Aorta (tissue), 5 donors: ENCODE measurements around the gene NLRP7. TPM values are rescaled to one million over a fixed set of nuclear protein-coding genes. Genes with fewer than 3 reads are reported as not detected.

Experiments used
- ATAC-seq: fragments of 200-7000 bp; cut with Tn5 transposase; one replicate; pipeline ENCODE4 v1.9.1; 2022; ENCODE audit warnings: moderate library complexity; ENCODE audit not compliant: low FRiP score
- DNase-seq, 2 donors: peaks; one replicate each; pipeline ENCODE4 v3.0.0-alpha.2; 2020
- H3K27ac ChIP-seq, 2 donors: one replicate each; pipeline ENCODE4 v1.5.1; 2013; ENCODE audit warnings: low read length in 2 of 2, mild to moderate bottlenecking in 2 of 2, moderate library complexity in 2 of 2, control low read depth in 1 of 2, inconsistent platforms in 1 of 2, low read depth in 1 of 2
- H3K27me3 ChIP-seq, 2 donors: one replicate each; pipeline ENCODE4 v1.6.1; 2013; ENCODE audit warnings: control low read depth in 1 of 2, low read length in 1 of 2, mild to moderate bottlenecking in 1 of 2, moderate library complexity in 1 of 2; ENCODE audit not compliant: insufficient read depth in 2 of 2, control insufficient read depth in 1 of 2
- H3K36me3 ChIP-seq, 2 donors: one replicate each; pipeline ENCODE4 v1.6.1; 2013; ENCODE audit warnings: control low read depth in 1 of 2, low read length in 1 of 2, mild to moderate bottlenecking in 1 of 2; ENCODE audit not compliant: insufficient read depth in 2 of 2, control insufficient read depth in 1 of 2
- H3K4me1 ChIP-seq, 2 donors: one replicate each; pipeline ENCODE4 v1.6.1; 2013; ENCODE audit warnings: low read length in 2 of 2, control low read depth in 1 of 2, mild to moderate bottlenecking in 1 of 2, moderate library complexity in 1 of 2; ENCODE audit not compliant: insufficient read depth in 2 of 2, control insufficient read depth in 1 of 2
- H3K4me3 ChIP-seq, 2 donors: one replicate each; pipeline ENCODE4 v1.5.1; 2013; ENCODE audit warnings: low read length in 2 of 2, control low read depth in 1 of 2, mild to moderate bottlenecking in 1 of 2
- H3K9me3 ChIP-seq: one replicate; pipeline ENCODE4 v1.6.1; 2013; ENCODE audit warnings: mild to moderate bottlenecking, low read length; ENCODE audit not compliant: control insufficient read depth
- WGBS, 2 donors: extraction: QIAGEN DNeasy Blood & Tissue Kit; methylation state at CpG; one replicate each; pipeline ENCODE4 v1.1.7; 2013; 5-methylcytosine and 5-hydroxymethylcytosine counted together
- intact Hi-C, 2 donors: fragments of 100-400 bp; cut with DNase I; formaldehyde crosslinking; loops; one replicate each; pipeline versions ENCODE4 v1.14.2 to v1.15.0; 2022
- polyA plus RNA-seq, 2 donors: library from polyadenylated mRNA; stranded (reverse); fragments of 200-250 nt; gene quantifications; one replicate each; pipeline ENCODE4 v1.2.3, GENCODE V29; 2013
- total RNA-seq, 2 donors: library from RNA; stranded (reverse); fragmentation: NEBNext Ultra II Directional; extraction: Animal tissue kit (Norgen Biotek cat#: 25700); gene quantifications; one replicate each; pipeline ENCODE4 v1.2.1, GENCODE V29; 2021
- donor health status: healthy with polysubstance abuse.
- donor health status: Bipolar disorder and iron deficiency.
- donor health status: DM: no; HTN: no; CAD: no.
- donor health status: DM: no; HTN: no; CAD: no.
- donor health status: DM: yes; HTN: yes; CAD: no.

Gene NLRP7
- total and polyA plus RNA-seq, 4 donors, result not detected

- intact Hi-C loops, result no loop called here
- no peaks in the 10 kb centered on the region for H3K4me1 ChIP-seq
- no peaks in the 10 kb centered on the region for H3K36me3 ChIP-seq
- ATAC-seq (no peak), DNase-seq (peak in 1 of 2 donors; percentile 41)
- no peaks in the 10 kb centered on the region for H3K27me3 ChIP-seq
- H3K4me3 ChIP-seq, result no peak within 1 kb of the TSS
- no peaks in the 10 kb centered on the region for H3K9me3 ChIP-seq
- WGBS, 2 donors, result 73 to 77% methylated on average over 8 of the region's 8 CpGs
- H3K27ac ChIP-seq, result no peak within 1 kb of the TSS
Measured at GRCh38 chr19:54873990-54874389, 73.3 kb downstream of the NLRP7 start, which contains the start of gene FCAR. Gene FCAR, plus strand, starts transcription at chr19:54874235. Its CDS starts 55 bp downstream, at chr19:54874290.

Other genes with a start within 250 kb of the NLRP7 start
- gene KIR3DL3, start 223.1 kb downstream of the NLRP7 start, total RNA-seq, result not detected
- not detected for gene KIR3DL3, start 223.1 kb downstream of the NLRP7 start, polyA plus RNA-seq
- gene KIR2DL3, start 209.0 kb downstream of the NLRP7 start, total RNA-seq, result not detected
- not detected for gene KIR2DL3, start 209.0 kb downstream of the NLRP7 start, polyA plus RNA-seq
- not detected for gene KIR2DL1, start 177.7 kb downstream of the NLRP7 start, total RNA-seq
- not detected for gene KIR2DL1, start 177.7 kb downstream of the NLRP7 start, polyA plus RNA-seq
- not detected for gene KIR2DL4, start 143.9 kb downstream of the NLRP7 start, total RNA-seq
- gene KIR2DL4, start 143.9 kb downstream of the NLRP7 start, polyA plus RNA-seq, result under 1 TPM in 1 of 2 donors, not detected in 1; 0.72 TPM
- gene KIR3DL1, start 131.1 kb downstream of the NLRP7 start, total RNA-seq, result not detected
- not detected for gene KIR3DL1, start 131.1 kb downstream of the NLRP7 start, polyA plus RNA-seq
- gene KIR2DS4, start 114.9 kb downstream of the NLRP7 start, total RNA-seq, result not detected
- gene KIR2DS4, start 114.9 kb downstream of the NLRP7 start, polyA plus RNA-seq, result not detected
- gene KIR3DL2, start 97.1 kb downstream of the NLRP7 start, total RNA-seq, result not detected
- gene KIR3DL2, start 97.1 kb downstream of the NLRP7 start, polyA plus RNA-seq, result under 1 TPM in 1 of 2 donors, not detected in 1; 0.20 TPM
- gene FCAR, start 73.3 kb downstream of the NLRP7 start, total RNA-seq, result 1 to 10 TPM; 2.0 to 5.2 TPM
- not detected for gene FCAR, start 73.3 kb downstream of the NLRP7 start, polyA plus RNA-seq
- gene NCR1, start 41.4 kb downstream of the NLRP7 start, total RNA-seq, result 1 to 10 TPM in 1 of 2 donors, under 1 TPM in 1; 0.72 to 1.0 TPM
- not detected for gene NCR1, start 41.4 kb downstream of the NLRP7 start, polyA plus RNA-seq
- gene NLRP2, start 18.8 kb upstream of the NLRP7 start, total RNA-seq, result 1 to 10 TPM in 1 of 2 donors, under 1 TPM in 1; 0.55 to 2.3 TPM
- gene NLRP2, start 18.8 kb upstream of the NLRP7 start, polyA plus RNA-seq, result 1 to 10 TPM in 1 of 2 donors, under 1 TPM in 1; 0.08 to 5.1 TPM
- under 1 TPM; 0.27 to 0.84 TPM for gene GP6, start 90.7 kb upstream of the NLRP7 start, total RNA-seq
- gene GP6, start 90.7 kb upstream of the NLRP7 start, polyA plus RNA-seq, result under 1 TPM in 1 of 2 donors, not detected in 1; 0.08 TPM
- gene RDH13, start 115.6 kb upstream of the NLRP7 start, total RNA-seq, result 10 to 100 TPM in 1 of 2 donors, 1 to 10 TPM in 1; 8.9 to 14.4 TPM
- 10 to 100 TPM in 1 of 2 donors, 1 to 10 TPM in 1; 3.4 to 12.4 TPM for gene RDH13, start 115.6 kb upstream of the NLRP7 start, polyA plus RNA-seq
- gene EPS8L1, start 128.3 kb upstream of the NLRP7 start, total RNA-seq, result 1 to 10 TPM in 1 of 2 donors, under 1 TPM in 1; 0.81 to 4.1 TPM
- 10 to 100 TPM in 1 of 2 donors, under 1 TPM in 1; 0.38 to 10.8 TPM for gene EPS8L1, start 128.3 kb upstream of the NLRP7 start, polyA plus RNA-seq
- 100 to 1,000 TPM; 134 to 218 TPM for gene PPP1R12C, start 170.1 kb upstream of the NLRP7 start, total RNA-seq
- 100 to 1,000 TPM; 104 to 432 TPM for gene PPP1R12C, start 170.1 kb upstream of the NLRP7 start, polyA plus RNA-seq
- gene TNNT1, start 201.7 kb upstream of the NLRP7 start, total RNA-seq, result 1 to 10 TPM in 1 of 2 donors, not detected in 1; 1.3 TPM
- 1 to 10 TPM; 1.4 to 2.0 TPM for gene TNNT1, start 201.7 kb upstream of the NLRP7 start, polyA plus RNA-seq
- gene TNNI3, start 210.2 kb upstream of the NLRP7 start, total RNA-seq, result not detected
- gene TNNI3, start 210.2 kb upstream of the NLRP7 start, polyA plus RNA-seq, result 10 to 100 TPM in 1 of 2 donors, under 1 TPM in 1; 0.51 to 14.1 TPM
- gene DNAAF3, start 219.1 kb upstream of the NLRP7 start, total RNA-seq, result not detected
- gene DNAAF3, start 219.1 kb upstream of the NLRP7 start, polyA plus RNA-seq, result under 1 TPM; 0.38 to 0.87 TPM
- not detected for gene SYT5, start 232.8 kb upstream of the NLRP7 start, total RNA-seq
- not detected for gene SYT5, start 232.8 kb upstream of the NLRP7 start, polyA plus RNA-seq